Adrenal gland (tissue), 12 donors: Measurements from ENCODE around the gene FAM114A1. TPM values are rescaled to one million over a fixed set of nuclear protein-coding genes. Genes with fewer than 3 reads are reported as not detected.
"Not testable (repeated sequence)": the region's sequence is repeated elsewhere in the genome, so short reads cannot be mapped to it uniquely, and the experiment has no call there.

Experiments used
- DNase-seq, 7 donors: peaks; one replicate each; pipeline ENCODE4 v3.0.0-alpha.2; 2019 to 2020
- H3K27ac ChIP-seq, 5 donors: fragments of 200-600 bp; sonication (generic) in 4 of 5; 1 replicate in 3 of 5; 2 replicates in 2 of 5; pipeline versions ENCODE4 v1.5.1 to v1.8.0; 2016 to 2020; ENCODE audit warnings: mild to moderate bottlenecking in 1 of 5
- H3K27me3 ChIP-seq: fragments of 200-600 bp; 2 replicates; pipeline ENCODE4 v1.8.0; 2021
- H3K36me3 ChIP-seq, 2 donors: fragments of 200-600 bp; replicated peaks in 1 of 2; 1 replicate in 1 of 2; 2 replicates in 1 of 2; pipeline versions ENCODE4 v1.5.1 to v1.8.0; 2018 to 2022
- H3K4me1 ChIP-seq, 2 donors: fragments of 200-600 bp; replicated peaks in 1 of 2; 1 replicate in 1 of 2; 2 replicates in 1 of 2; pipeline versions ENCODE4 v1.5.1 to v1.8.0; 2018 to 2021
- H3K4me3 ChIP-seq, 4 donors: fragments of 200-600 bp; sonication (generic) in 3 of 4; one replicate each; pipeline ENCODE4 v1.5.1; 2016 to 2018
- H3K9me3 ChIP-seq, 3 donors: fragments of 200-600 bp; sonication (generic) in 1 of 3; replicated peaks in 1 of 3; 1 replicate in 2 of 3; 2 replicates in 1 of 3; pipeline versions ENCODE4 v1.5.1 to v1.8.0; 2016 to 2021
- POLR2A ChIP-seq, 2 donors: fragments of 450-650 bp; IDR thresholded peaks; one replicate each; pipeline ENCODE4 v1.6.1; 2017; ENCODE audit warnings: antibody characterized with exemption in 2 of 2, mild to moderate bottlenecking in 2 of 2, moderate library complexity in 1 of 2
- WGBS, 4 donors: extraction: QIAGEN DNeasy Blood & Tissue Kit in 2 of 4; methylation state at CpG; one replicate each; pipeline versions ENCODE4 v1.1.5 to v1.1.7; 2013 to 2017; 5-methylcytosine and 5-hydroxymethylcytosine counted together
- intact Hi-C, 2 donors: fragments of 100-400 bp; cut with DNase I; formaldehyde crosslinking; loops; one replicate each; pipeline versions ENCODE4 v1.14.1 to v1.15.0; 2022 to 2023
- polyA plus RNA-seq, 3 donors: library from polyadenylated mRNA; stranded (reverse); fragments of 200-250 nt in 2 of 3; fragments of 350-450 nt in 1 of 3; fragmentation: Illumina TruSeq in 1 of 3; extraction: RNeasy Lipid Tissue Mini Kit (QIAGEN cat#74804) in 1 of 3; gene quantifications; one replicate each; pipeline ENCODE4 v1.2.3, GENCODE V29; 2013 to 2014
- total RNA-seq, 9 donors: library from RNA; depleted of rRNA in 4 of 9; stranded (reverse); fragments of >200 nt in 4 of 9; fragments of 120-200 nt in 1 of 9; fragmentation: NEBNext Ultra II Directional in 1 of 9; extraction: Animal tissue kit (Norgen Biotek cat#: 25700) in 1 of 9; gene quantifications; one replicate each; pipeline versions ENCODE4 v1.1.0 to v1.2.4, GENCODE V29; 2013 to 2023
- TF ChIP-seq, protein P1 (sequence below), 6 experiments: fragments of 450-650 bp in 4 of 6; fragments of 200-600 bp in 2 of 6; sonication (generic) in 1 of 6; IDR thresholded peaks; 1 replicate in 5 of 6; 2 replicates in 1 of 6; pipeline versions ENCODE4 v1.5.1 to v1.8.0; 2016 to 2021; ENCODE audit warnings: antibody characterized with exemption in 6 of 6, mild to moderate bottlenecking in 2 of 6, moderate library complexity in 1 of 6
- donor health status: healthy with polysubstance abuse.
- donor health status: Bipolar disorder and iron deficiency.
- donor health status: DM: yes; HTN: yes; CAD: no.
- donor health status: DM: no; HTN: no; CAD: no.
- donor health status: DM: no; HTN: no; CAD: no.
- donor health status: DM: yes; HTN: yes; CAD: no.

The FAM114A1 gene
- total and polyA plus RNA-seq, 12 donors: 29.3 to 335 (median 174) TPM

DNA sequence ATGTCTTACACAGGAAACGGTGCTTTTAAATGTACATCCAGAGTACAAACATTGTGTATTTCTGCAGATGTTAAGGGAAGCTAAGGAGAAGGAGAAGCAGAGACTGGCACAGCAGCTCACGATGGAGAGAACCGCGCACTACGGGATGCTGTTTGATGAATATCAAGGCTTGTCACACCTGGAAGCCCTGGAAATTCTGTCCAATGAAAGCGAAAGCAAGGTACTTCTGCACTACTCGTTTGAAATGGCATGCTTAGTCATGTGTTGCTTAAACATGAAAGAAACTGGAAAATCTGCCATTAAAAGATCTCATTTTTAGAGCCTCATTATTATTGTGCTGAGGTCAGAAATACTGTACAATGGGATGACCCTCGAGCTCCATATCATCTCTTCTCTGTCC, 47.2 kb downstream of the FAM114A1 start:
- Histone ChIP-seq H3K4me3 (no peak overlapping the region), H3K36me3 (peaks cover 0 to 70% of the 10 kb centered on the region in 2 donors), H3K27ac (peak overlapping the region in 1 of 5 donors; percentile 1), H3K27me3 (no peaks in the 10 kb centered on the region), H3K4me1 (peaks cover 0 to 15% of the 10 kb centered on the region in 2 donors), H3K9me3 (no peaks in the 10 kb centered on the region)
- DNase-seq: no peak
- TF ChIP-seq, protein P1, sequence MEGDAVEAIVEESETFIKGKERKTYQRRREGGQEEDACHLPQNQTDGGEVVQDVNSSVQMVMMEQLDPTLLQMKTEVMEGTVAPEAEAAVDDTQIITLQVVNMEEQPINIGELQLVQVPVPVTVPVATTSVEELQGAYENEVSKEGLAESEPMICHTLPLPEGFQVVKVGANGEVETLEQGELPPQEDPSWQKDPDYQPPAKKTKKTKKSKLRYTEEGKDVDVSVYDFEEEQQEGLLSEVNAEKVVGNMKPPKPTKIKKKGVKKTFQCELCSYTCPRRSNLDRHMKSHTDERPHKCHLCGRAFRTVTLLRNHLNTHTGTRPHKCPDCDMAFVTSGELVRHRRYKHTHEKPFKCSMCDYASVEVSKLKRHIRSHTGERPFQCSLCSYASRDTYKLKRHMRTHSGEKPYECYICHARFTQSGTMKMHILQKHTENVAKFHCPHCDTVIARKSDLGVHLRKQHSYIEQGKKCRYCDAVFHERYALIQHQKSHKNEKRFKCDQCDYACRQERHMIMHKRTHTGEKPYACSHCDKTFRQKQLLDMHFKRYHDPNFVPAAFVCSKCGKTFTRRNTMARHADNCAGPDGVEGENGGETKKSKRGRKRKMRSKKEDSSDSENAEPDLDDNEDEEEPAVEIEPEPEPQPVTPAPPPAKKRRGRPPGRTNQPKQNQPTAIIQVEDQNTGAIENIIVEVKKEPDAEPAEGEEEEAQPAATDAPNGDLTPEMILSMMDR (IDR thresholded peaks at IDR 0.05): no peak
- TF ChIP-seq POLR2A (IDR thresholded peaks at IDR 0.05): no peak
- 69 to 81% (median 75%) methylated on average over 8 of the region's 8 CpGs for WGBS, 4 donors
- intact Hi-C loops: loop anchor here in 1 of 2 donors (10.0 kb wide), 1 partner anchor 130 kb away; no protein-coding TSS in a partner anchor

DNA sequence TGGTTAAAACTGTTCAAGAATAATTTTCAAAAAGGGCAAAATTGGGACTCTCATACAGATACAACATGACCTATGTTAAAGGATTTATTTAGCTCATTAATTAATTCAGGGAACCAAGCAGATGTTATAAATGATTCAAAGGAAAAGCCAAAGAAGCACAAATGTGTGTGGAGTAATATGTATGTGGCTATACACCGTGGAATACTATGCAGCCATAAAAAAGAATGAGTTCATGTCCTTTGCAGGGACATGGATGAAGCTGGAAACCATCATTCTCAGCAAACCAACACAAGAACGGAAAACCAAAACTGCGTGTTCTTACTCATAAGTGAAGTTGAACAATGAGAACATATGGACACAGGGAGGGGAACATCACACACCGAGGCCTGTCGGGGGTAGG, 48.7 kb downstream of the FAM114A1 start:
- not testable (repeated sequence) for DNase-seq, H3K9me3 ChIP-seq, H3K4me3 ChIP-seq, H3K27me3 ChIP-seq, H3K27ac ChIP-seq
- peaks cover 0 to 63% of the 10 kb centered on the region in 2 donors for H3K36me3 ChIP-seq
- peaks cover 0 to 11% of the 10 kb centered on the region in 2 donors for H3K4me1 ChIP-seq
- WGBS, 4 donors: 96 to 98% (median 98%) methylated on average over 5 of the region's 5 CpGs
- intact Hi-C loops: loop anchor here in 1 of 2 donors (10.0 kb wide), 1 partner anchor 129 kb away; no protein-coding TSS in a partner anchor

DNA sequence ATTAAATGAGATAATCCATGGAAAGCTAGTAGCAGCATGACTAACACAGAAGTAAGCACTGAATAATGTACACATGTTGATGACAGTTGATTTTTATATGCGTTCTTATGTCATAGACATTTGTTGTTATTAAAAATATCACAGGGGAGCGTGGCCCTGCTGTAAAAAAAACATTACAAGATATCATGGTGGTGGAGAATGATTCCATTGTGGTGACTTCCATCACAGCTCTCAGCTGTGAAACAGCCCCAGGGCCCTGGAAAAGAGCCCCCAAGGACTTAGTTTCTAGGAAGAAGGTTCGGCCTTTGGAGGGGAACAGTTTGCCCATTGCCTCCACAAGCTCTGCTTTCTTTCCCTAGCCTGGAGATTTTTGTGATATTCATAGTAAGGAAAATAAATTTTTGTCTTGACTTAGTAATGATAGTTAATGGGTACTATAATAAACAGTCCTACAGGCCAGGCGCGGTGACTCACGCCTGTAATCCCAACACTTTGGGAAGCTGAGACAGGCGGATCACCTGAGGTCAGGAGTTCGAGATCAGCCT, 49.9 kb downstream of the FAM114A1 start:
- intact Hi-C loops: loop anchor here in 1 of 2 donors (10.0 kb wide), 1 partner anchor 127 kb away; no protein-coding TSS in a partner anchor
- H3K4me3 ChIP-seq: no peak overlapping the region
- H3K36me3 ChIP-seq: peaks cover 0 to 71% of the 10 kb centered on the region in 2 donors

DNA sequence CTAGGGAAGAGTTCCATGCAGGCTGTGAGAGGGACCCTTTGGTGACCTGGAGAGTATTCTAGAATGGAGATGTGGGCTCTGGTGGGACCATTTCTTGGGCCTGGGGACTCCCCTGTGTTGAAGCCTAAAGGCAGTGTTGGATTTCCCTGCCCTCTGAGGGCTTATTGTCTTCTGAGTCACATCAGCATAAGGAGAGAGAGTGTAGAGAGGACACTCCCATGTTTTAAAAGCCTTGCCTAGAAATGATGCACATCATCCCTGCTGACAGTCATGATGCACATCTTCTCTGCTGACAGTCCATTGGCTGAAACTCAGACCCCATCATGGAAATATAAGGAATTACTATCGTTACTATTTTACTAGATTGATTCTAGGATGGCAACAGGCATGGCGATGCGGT, 51.9 kb downstream of the FAM114A1 start:
- no peaks in the 10 kb centered on the region for H3K9me3 ChIP-seq
- TF ChIP-seq, protein P1 (IDR thresholded peaks at IDR 0.05): no peak
- no peak for TF ChIP-seq POLR2A (IDR thresholded peaks at IDR 0.05)
- peaks cover 0 to 62% of the 10 kb centered on the region in 2 donors for H3K36me3 ChIP-seq
- 98 to 100% (median 99%) methylated on average over 3 of the region's 3 CpGs for WGBS, 4 donors
- no peak overlapping the region for H3K27ac ChIP-seq
- DNase-seq: no peak
- H3K4me3 ChIP-seq: no peak overlapping the region
- H3K4me1 ChIP-seq: no peaks in the 10 kb centered on the region
- intact Hi-C loops: loop anchor here in 1 of 2 donors (10.0 kb wide), 1 partner anchor 125 kb away; no protein-coding TSS in a partner anchor
- H3K27me3 ChIP-seq: no peaks in the 10 kb centered on the region

More for the DNA sequence above, 49.9 kb downstream of the FAM114A1 start:
- no peak for DNase-seq
- Histone ChIP-seq H3K27ac (no peak overlapping the region), H3K9me3 (no peaks in the 10 kb centered on the region), H3K27me3 (no peaks in the 10 kb centered on the region), H3K4me1 (peaks cover 0 to 5% of the 10 kb centered on the region in 2 donors)
- no peak for TF ChIP-seq POLR2A (IDR thresholded peaks at IDR 0.05)
- TF ChIP-seq, protein P1 (IDR thresholded peaks at IDR 0.05): no peak
- 86 to 96% (median 91%) methylated on average over 8 of the region's 8 CpGs for WGBS, 4 donors

DNA sequence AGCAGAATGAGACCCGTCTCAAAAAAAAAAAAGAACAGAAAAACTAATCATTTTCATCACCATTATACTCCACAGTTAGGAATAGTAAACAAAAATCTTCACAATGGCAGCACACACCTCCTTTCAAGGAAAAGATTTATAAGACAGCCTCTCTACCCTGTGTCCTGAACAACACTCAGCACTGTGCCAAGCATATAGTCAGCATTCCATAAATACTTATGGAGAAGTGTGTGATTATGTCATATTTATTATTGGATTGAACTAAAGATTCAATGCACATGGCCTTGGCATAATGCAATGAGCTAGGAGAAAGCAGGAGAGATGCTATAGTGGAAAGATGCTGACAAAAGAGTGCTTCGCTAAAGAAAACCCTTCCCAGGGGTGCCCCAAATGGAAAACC, 52.6 kb downstream of the FAM114A1 start:
- Histone ChIP-seq H3K36me3 (peaks cover 0 to 55% of the 10 kb centered on the region in 2 donors), H3K27me3 (no peaks in the 10 kb centered on the region), H3K4me1 (no peaks in the 10 kb centered on the region), H3K27ac (no peak overlapping the region), H3K4me3 (no peak overlapping the region), H3K9me3 (no peaks in the 10 kb centered on the region)
- intact Hi-C loops: no loop called here
- 89 to 94% (median 93%) methylated on average over 2 of the region's 2 CpGs for WGBS, 4 donors
- TF ChIP-seq, protein P1 (IDR thresholded peaks at IDR 0.05): no peak
- no peak for TF ChIP-seq POLR2A (IDR thresholded peaks at IDR 0.05)
- no peak for DNase-seq
